ENCODE measurements around the gene CYYR1. TPM values are rescaled to one million over a fixed set of nuclear protein-coding genes. Genes with fewer than 3 reads are reported as not detected.

The CYYR1 gene
- total RNA-seq, 1 experiment from 2014 or later = 0.12 TPM

GRCh38 chr21:26489781-26490180 is 83.3 kb downstream of the CYYR1 start:
- H3K9me3 ChIP-seq (ENCODE audit: control insufficient read depth in 1 of 2, insufficient read depth in 1 of 2, low read depth in 1 of 2, low read length in 2 of 2) = peaks cover 0 to 4% of the 10 kb centered on the region in 2 experiments; a peak in 1 of 4 replicates

DNA sequence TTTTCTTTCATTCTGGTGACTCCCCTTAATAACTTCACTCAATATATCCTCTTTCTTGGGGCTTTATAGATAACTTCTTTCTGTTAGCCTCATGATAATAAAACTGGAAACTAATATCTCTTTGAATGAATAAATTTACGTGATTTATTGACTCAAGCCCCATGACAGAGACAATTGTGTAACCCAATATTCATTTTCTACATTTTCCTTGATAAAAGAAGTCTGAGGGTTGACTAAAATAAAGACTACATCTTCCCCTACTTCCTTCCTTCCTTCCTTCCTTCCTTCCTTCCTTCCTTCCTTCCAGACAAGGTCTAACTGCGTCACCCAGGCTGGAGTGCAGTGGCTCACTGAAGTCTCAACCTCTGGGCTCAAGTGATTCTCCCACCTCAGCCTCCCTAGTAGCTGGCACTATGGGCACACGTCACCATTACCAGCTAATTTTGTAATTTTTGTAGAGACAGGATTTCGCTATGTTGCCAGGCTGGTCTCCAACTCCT is 85.1 kb downstream of the CYYR1 start:
- no peak for DNase-seq (ENCODE audit: low read depth, low spot score)
- RAD21 ChIA-PET (ENCODE audit: low non-redundant PET in 1 of 2, low total read pairs in 2 of 2, uncharacterized antibody in 2 of 2, unreplicated experiment in 2 of 2) = no interaction called here
- no peak for ATAC-seq
- CTCF ChIA-PET = no interaction called here
- Histone ChIP-seq H3K27ac (ENCODE audit: low read depth, low read length) (no peak overlapping the region), H3K4me2 (ENCODE audit: low read length) (no peak overlapping the region), H3K4me1 (ENCODE audit: control insufficient read depth in 1 of 2, insufficient read depth in 2 of 2, low read length in 2 of 2) (no peaks in the 10 kb centered on the region), H3K79me2 (ENCODE audit: insufficient read depth, low read length) (no peaks in the 10 kb centered on the region), H3K27me3 (ENCODE audit: insufficient read depth, low read length) (no peaks in the 10 kb centered on the region), H4K20me1 (ENCODE audit: insufficient read depth) (no peaks in the 10 kb centered on the region), H2AFZ (ENCODE audit: low read depth, low read length, poor library complexity, severe bottlenecking) (no peak overlapping the region), H3K9me3 (ENCODE audit: control insufficient read depth in 1 of 2, insufficient read depth in 1 of 2, low read depth in 1 of 2, low read length in 2 of 2) (0 out of 4 replicates have a peak, but pooled peaks cover 0 to 4% of the 10 kb centered on the region in 2 experiments), H3K36me3 (ENCODE audit: control insufficient read depth in 1 of 2, insufficient read depth in 2 of 2, low read length in 2 of 2) (no peaks in the 10 kb centered on the region), H3K9ac (ENCODE audit: low read length) (no peak overlapping the region), H3K9me2 (ENCODE audit: insufficient read depth) (no peaks in the 10 kb centered on the region), H3K4me3 (replicated peaks in 1 of 2; ENCODE audit: low read depth in 1 of 2, low read length in 2 of 2) (no peak overlapping the region)
- no TSS peak for BruUV-seq (replicated peaks)
- POLR2A ChIA-PET = no interaction called here
- intact Hi-C loops (cut with micrococcal nuclease) = no loop called here
- TF ChIP-seq EGR1 (IDR thresholded peaks at IDR 0.05; ENCODE audit: low read depth) = no peak
- TF ChIP-seq, protein P1, sequence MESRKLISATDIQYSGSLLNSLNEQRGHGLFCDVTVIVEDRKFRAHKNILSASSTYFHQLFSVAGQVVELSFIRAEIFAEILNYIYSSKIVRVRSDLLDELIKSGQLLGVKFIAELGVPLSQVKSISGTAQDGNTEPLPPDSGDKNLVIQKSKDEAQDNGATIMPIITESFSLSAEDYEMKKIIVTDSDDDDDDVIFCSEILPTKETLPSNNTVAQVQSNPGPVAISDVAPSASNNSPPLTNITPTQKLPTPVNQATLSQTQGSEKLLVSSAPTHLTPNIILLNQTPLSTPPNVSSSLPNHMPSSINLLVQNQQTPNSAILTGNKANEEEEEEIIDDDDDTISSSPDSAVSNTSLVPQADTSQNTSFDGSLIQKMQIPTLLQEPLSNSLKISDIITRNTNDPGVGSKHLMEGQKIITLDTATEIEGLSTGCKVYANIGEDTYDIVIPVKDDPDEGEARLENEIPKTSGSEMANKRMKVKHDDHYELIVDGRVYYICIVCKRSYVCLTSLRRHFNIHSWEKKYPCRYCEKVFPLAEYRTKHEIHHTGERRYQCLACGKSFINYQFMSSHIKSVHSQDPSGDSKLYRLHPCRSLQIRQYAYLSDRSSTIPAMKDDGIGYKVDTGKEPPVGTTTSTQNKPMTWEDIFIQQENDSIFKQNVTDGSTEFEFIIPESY (IDR thresholded peaks at IDR 0.05; ENCODE audit: extremely low read depth, insufficient replicate concordance, low read length) = no peak

More at GRCh38 chr21:26489781-26490180, 83.3 kb downstream of the CYYR1 start:
- no peaks in the 10 kb centered on the region for H3K9me2 ChIP-seq (ENCODE audit: insufficient read depth)
- H3K79me2 ChIP-seq (ENCODE audit: insufficient read depth, low read length) = no peaks in the 10 kb centered on the region
- no peak overlapping the region for H3K4me3 ChIP-seq (replicated peaks in 1 of 2; ENCODE audit: low read depth in 1 of 2, low read length in 2 of 2)
- no peak overlapping the region for H2AFZ ChIP-seq (ENCODE audit: low read depth, low read length, poor library complexity, severe bottlenecking)
- intact Hi-C loops (cut with micrococcal nuclease) = no loop called here
- DNase-seq (ENCODE audit: low read depth, low spot score) = no peak
- TF ChIP-seq, protein P2, sequence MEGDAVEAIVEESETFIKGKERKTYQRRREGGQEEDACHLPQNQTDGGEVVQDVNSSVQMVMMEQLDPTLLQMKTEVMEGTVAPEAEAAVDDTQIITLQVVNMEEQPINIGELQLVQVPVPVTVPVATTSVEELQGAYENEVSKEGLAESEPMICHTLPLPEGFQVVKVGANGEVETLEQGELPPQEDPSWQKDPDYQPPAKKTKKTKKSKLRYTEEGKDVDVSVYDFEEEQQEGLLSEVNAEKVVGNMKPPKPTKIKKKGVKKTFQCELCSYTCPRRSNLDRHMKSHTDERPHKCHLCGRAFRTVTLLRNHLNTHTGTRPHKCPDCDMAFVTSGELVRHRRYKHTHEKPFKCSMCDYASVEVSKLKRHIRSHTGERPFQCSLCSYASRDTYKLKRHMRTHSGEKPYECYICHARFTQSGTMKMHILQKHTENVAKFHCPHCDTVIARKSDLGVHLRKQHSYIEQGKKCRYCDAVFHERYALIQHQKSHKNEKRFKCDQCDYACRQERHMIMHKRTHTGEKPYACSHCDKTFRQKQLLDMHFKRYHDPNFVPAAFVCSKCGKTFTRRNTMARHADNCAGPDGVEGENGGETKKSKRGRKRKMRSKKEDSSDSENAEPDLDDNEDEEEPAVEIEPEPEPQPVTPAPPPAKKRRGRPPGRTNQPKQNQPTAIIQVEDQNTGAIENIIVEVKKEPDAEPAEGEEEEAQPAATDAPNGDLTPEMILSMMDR (IDR thresholded peaks at IDR 0.05 in 2 of 3, conservative IDR thresholded peaks at IDR 0.05 in 1 of 3; ENCODE audit: borderline replicate concordance in 1 of 3, insufficient read depth in 1 of 3, low read depth in 2 of 3, low read length in 2 of 3) = peak in 2 of 3 experiments; percentile 14 to 38; a peak in 2 of 6 replicates
- TF ChIP-seq ZNF274 (IDR thresholded peaks at IDR 0.05; ENCODE audit: low read depth, low read length) (no peak), ELF1 (IDR thresholded peaks at IDR 0.05; ENCODE audit: borderline replicate concordance, low read depth) (no peak), ZFX (IDR thresholded peaks at IDR 0.05) (no peak)
- no peaks in the 10 kb centered on the region for H3K4me1 ChIP-seq (ENCODE audit: control insufficient read depth in 1 of 2, insufficient read depth in 2 of 2, low read length in 2 of 2)
- CTCF ChIA-PET = no interaction called here
- no peak overlapping the region for H3K9ac ChIP-seq (ENCODE audit: low read length)
- H3K4me2 ChIP-seq (ENCODE audit: low read length) = no peak overlapping the region
- H4K20me1 ChIP-seq (ENCODE audit: insufficient read depth) = no peaks in the 10 kb centered on the region
- H3K27ac ChIP-seq (ENCODE audit: low read depth, low read length) = no peak overlapping the region
- BruUV-seq (replicated peaks) = no TSS peak
- H3K36me3 ChIP-seq (ENCODE audit: control insufficient read depth in 1 of 2, insufficient read depth in 2 of 2, low read length in 2 of 2) = no peaks in the 10 kb centered on the region
- no peak for ATAC-seq
- RAD21 ChIA-PET (ENCODE audit: low non-redundant PET in 1 of 2, low total read pairs in 2 of 2, uncharacterized antibody in 2 of 2, unreplicated experiment in 2 of 2) = no interaction called here
- POLR2A ChIA-PET = no interaction called here
- H3K27me3 ChIP-seq (ENCODE audit: insufficient read depth, low read length) = no peaks in the 10 kb centered on the region
